ENCODE measurements around the gene BRF1.

BRF1 gene

DNA sequence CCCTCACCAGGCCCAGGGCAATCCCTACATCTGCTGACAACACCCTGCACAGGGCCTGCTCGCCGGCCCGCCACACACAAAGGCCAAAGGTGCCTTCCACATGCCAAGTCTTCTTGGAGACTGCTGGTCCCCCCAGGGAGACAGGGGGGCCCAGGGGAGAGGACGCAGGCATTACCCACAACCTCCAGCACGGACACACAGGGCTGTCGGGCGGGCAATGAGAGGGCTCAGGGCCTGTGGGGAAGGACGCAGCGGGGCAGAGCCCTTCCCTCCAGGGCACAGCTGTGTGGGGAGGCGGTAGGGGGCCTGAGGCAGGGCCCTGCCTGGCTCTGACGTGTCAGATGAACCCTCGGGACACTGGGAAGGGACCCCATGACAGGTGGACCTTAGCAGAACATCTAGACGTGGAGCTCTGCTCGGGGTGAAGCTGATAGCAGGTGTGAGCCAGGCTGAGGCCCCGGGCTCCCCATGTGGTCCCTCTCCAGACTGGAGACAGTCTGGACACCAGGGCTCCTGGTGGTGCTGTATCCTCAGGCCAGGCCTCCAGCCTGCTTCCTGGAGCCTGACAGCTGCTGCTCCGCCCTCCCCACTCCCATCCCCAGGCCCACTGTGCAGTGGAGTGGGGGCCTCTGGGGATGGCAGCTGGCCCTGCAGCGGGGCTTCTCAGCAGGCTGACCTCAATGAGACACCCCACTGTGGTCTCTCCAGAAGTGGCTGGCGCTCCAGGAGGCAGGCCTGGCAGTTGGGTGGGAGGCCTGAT lies 88.1 kb downstream of the BRF1 start:
- no peak for TF ChIP-seq EP300 (IDR thresholded peaks at IDR 0.05; ENCODE audit: borderline replicate concordance)
- TF ChIP-seq, protein P1, sequence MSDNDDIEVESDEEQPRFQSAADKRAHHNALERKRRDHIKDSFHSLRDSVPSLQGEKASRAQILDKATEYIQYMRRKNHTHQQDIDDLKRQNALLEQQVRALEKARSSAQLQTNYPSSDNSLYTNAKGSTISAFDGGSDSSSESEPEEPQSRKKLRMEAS (IDR thresholded peaks at IDR 0.05), result no peak
- TF ChIP-seq, protein P2, sequence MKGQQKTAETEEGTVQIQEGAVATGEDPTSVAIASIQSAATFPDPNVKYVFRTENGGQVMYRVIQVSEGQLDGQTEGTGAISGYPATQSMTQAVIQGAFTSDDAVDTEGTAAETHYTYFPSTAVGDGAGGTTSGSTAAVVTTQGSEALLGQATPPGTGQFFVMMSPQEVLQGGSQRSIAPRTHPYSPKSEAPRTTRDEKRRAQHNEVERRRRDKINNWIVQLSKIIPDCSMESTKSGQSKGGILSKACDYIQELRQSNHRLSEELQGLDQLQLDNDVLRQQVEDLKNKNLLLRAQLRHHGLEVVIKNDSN (IDR thresholded peaks at IDR 0.05), result no peak
- TF ChIP-seq TEAD4 (IDR thresholded peaks at IDR 0.05), result no peak
- no peak for TF ChIP-seq REST (IDR thresholded peaks at IDR 0.05; ENCODE audit: low read depth)
- no peak for TF ChIP-seq YY1 (IDR thresholded peaks at IDR 0.05; ENCODE audit: low read depth)
- TF ChIP-seq ZBTB7A (IDR thresholded peaks at IDR 0.05; ENCODE audit: low read depth), result no peak
- TF ChIP-seq CREB1 (IDR thresholded peaks at IDR 0.05; ENCODE audit: low read depth), result no peak
- no peak for TF ChIP-seq RAD21 (IDR thresholded peaks at IDR 0.05; ENCODE audit: low read depth)
- no peak for TF ChIP-seq EGR1 (IDR thresholded peaks at IDR 0.05)
- TF ChIP-seq NFIC (IDR thresholded peaks at IDR 0.05), result no peak
- no peak for TF ChIP-seq TAF1 (IDR thresholded peaks at IDR 0.05; ENCODE audit: low read depth)
- no peak for TF ChIP-seq CEBPB (IDR thresholded peaks at IDR 0.05)
- no peak for TF ChIP-seq TCF12 (IDR thresholded peaks at IDR 0.05; ENCODE audit: low read depth)
- no peak for TF ChIP-seq FOXM1 (IDR thresholded peaks at IDR 0.05; ENCODE audit: borderline replicate concordance, low read depth)

GRCh38 chr14:105211758-105212089 lies 89.1 kb downstream of the BRF1 start:
- TF ChIP-seq EP300 (IDR thresholded peaks at IDR 0.05; ENCODE audit: borderline replicate concordance), result no peak
- no peak for TF ChIP-seq CEBPB (IDR thresholded peaks at IDR 0.05)
- TF ChIP-seq ZBTB7A (IDR thresholded peaks at IDR 0.05; ENCODE audit: low read depth), result no peak
- TF ChIP-seq TEAD4 (IDR thresholded peaks at IDR 0.05), result no peak
- TF ChIP-seq EGR1 (IDR thresholded peaks at IDR 0.05), result no peak
- TF ChIP-seq, protein P1 (IDR thresholded peaks at IDR 0.05), result no peak

DNA sequence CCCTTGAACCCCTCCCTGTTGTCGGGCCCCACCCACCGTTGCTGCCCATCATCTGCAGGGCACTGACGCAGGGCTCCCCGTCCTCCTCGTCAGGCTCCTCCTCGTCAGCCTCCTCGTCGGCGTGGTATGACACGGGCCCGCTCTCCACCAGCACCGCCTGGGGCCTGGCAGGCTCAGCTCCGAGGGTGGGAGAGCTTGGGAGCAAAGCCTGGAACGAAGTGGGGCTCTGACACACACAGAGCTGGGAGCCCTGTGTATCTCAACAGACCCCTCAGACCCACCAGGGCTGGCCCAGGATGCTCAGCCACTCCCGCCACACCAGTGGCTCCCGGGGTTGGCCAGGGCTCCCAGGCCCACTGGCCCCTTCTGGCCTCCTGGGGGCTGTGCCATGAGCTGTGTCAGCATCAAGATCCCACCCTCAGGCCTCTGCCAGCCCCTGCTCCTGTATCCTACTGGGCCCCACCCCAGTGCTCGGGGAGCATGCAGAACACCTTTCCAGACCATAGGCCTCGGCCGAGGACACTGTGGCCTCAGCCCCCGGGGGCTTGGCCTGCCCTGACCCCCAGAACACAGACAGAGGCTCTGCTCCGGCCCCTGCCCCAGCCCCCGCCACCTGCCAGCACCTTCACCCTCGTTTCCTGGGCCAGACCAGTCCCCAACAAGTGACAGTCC lies 89.6 kb downstream of the BRF1 start:
- TF ChIP-seq CREB1 (IDR thresholded peaks at IDR 0.05; ENCODE audit: low read depth), result no peak
- TF ChIP-seq TCF12 (IDR thresholded peaks at IDR 0.05; ENCODE audit: low read depth), result no peak
- TF ChIP-seq ZBTB7A (IDR thresholded peaks at IDR 0.05; ENCODE audit: low read depth), result no peak
- TF ChIP-seq TAF1 (IDR thresholded peaks at IDR 0.05; ENCODE audit: low read depth), result no peak
- TF ChIP-seq, protein P1 (IDR thresholded peaks at IDR 0.05), result no peak
- TF ChIP-seq EGR1 (IDR thresholded peaks at IDR 0.05), result no peak
- TF ChIP-seq FOXM1 (IDR thresholded peaks at IDR 0.05; ENCODE audit: borderline replicate concordance, low read depth), result no peak
- TF ChIP-seq RAD21 (IDR thresholded peaks at IDR 0.05; ENCODE audit: low read depth), result no peak
- TF ChIP-seq TEAD4 (IDR thresholded peaks at IDR 0.05), result no peak
- no peak for TF ChIP-seq REST (IDR thresholded peaks at IDR 0.05; ENCODE audit: low read depth)
- TF ChIP-seq YY1 (IDR thresholded peaks at IDR 0.05; ENCODE audit: low read depth), result no peak
- TF ChIP-seq, protein P2 (IDR thresholded peaks at IDR 0.05), result no peak
- TF ChIP-seq EP300 (IDR thresholded peaks at IDR 0.05; ENCODE audit: borderline replicate concordance), result no peak
- TF ChIP-seq NFIC (IDR thresholded peaks at IDR 0.05), result no peak

DNA sequence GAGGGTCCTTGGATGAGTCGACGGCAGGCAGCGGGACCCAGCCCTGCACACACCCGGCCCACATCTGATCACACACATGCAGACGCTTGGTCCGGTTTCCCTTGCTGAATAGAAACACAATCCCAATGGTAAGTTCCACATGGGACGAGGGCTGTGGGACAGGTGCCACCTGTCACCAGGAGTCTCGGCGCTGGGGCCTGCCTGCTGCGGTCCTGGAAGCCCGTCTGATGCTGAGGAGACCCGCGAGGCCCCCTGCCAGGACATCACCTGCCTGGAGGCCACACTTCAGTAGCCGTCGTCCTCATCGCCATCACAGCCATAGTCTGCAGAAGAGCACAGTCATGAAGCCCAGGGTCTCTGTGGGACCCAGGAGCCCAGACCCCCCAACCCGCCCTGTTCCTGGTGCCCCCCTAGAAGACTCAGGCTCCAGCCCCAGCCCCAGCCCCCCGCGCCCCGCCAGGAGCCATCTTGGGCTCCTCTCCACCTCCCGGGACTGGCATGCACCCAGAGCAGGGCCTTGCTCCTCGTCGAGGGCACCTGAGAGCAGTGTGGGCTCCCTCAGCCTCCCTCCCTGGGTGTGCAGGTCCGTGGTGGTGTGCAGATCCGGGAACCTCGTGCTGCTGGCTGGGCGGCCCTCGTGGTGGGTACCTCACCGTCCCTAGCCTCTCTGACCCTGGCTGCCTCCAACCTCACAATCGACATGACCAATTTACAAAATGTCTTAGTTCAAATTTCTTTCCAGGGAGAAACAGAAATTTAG lies 90.4 kb downstream of the BRF1 start:
- TF ChIP-seq, protein P2 (IDR thresholded peaks at IDR 0.05), result no peak
- TF ChIP-seq ZBTB7A (IDR thresholded peaks at IDR 0.05; ENCODE audit: low read depth) (no peak), CEBPB (IDR thresholded peaks at IDR 0.05) (no peak), TEAD4 (IDR thresholded peaks at IDR 0.05) (no peak), YY1 (IDR thresholded peaks at IDR 0.05; ENCODE audit: low read depth) (no peak), TAF1 (IDR thresholded peaks at IDR 0.05; ENCODE audit: low read depth) (no peak), TCF12 (IDR thresholded peaks at IDR 0.05; ENCODE audit: low read depth) (no peak), NFIC (IDR thresholded peaks at IDR 0.05) (no peak), EGR1 (IDR thresholded peaks at IDR 0.05) (no peak), REST (IDR thresholded peaks at IDR 0.05; ENCODE audit: low read depth) (no peak), RAD21 (IDR thresholded peaks at IDR 0.05; ENCODE audit: low read depth) (no peak), EP300 (IDR thresholded peaks at IDR 0.05; ENCODE audit: borderline replicate concordance) (no peak), CREB1 (IDR thresholded peaks at IDR 0.05; ENCODE audit: low read depth) (no peak), FOXM1 (IDR thresholded peaks at IDR 0.05; ENCODE audit: borderline replicate concordance, low read depth) (no peak)
- TF ChIP-seq, protein P1 (IDR thresholded peaks at IDR 0.05), result no peak

All from Ishikawa (cell line).